Upper lobe of left lung (tissue), 6 donors: Measurements from ENCODE around the gene RPS6KA5. TPM values are rescaled to one million over a fixed set of nuclear protein-coding genes. Genes with fewer than 3 reads are reported as not detected.

ENCODE experiments used
- ATAC-seq, 2 donors: fragments of 200-7000 bp; cut with Tn5 transposase; one replicate each; pipeline ENCODE4 v1.9.1; 2022; ENCODE audit warnings: mild to moderate bottlenecking in 2 of 2, moderate library complexity in 2 of 2; ENCODE audit not compliant: low FRiP score in 2 of 2
- DNase-seq, 2 donors: peaks; one replicate each; pipeline ENCODE4 v3.0.0-alpha.2; 2019 to 2020
- H3K27ac ChIP-seq, 4 donors: fragments of 200-600 bp; sonication (generic); one replicate each; pipeline ENCODE4 v1.5.1; 2016 to 2019
- H3K27me3 ChIP-seq, 4 donors: fragments of 200-600 bp; sonication (generic); one replicate each; pipeline ENCODE4 v1.5.1; 2017 to 2019
- H3K36me3 ChIP-seq, 4 donors: fragments of 200-600 bp; sonication (generic); one replicate each; pipeline ENCODE4 v1.5.1; 2016 to 2019
- H3K4me1 ChIP-seq, 4 donors: fragments of 200-600 bp; sonication (generic); one replicate each; pipeline ENCODE4 v1.5.1; 2018 to 2019
- H3K4me3 ChIP-seq, 4 donors: fragments of 200-600 bp; sonication (generic); one replicate each; pipeline ENCODE4 v1.5.1; 2017 to 2019; ENCODE audit warnings: mild to moderate bottlenecking in 2 of 4, moderate library complexity in 1 of 4
- H3K9me3 ChIP-seq, 4 donors: fragments of 200-600 bp; sonication (generic); one replicate each; pipeline ENCODE4 v1.5.1; 2018 to 2019
- CTCF ChIP-seq, 6 experiments: fragments of 450-650 bp in 4 of 6; fragments of 200-600 bp in 2 of 6; sonication (generic) in 2 of 6; IDR thresholded peaks; one replicate each; pipeline ENCODE4 v1.5.1; 2016 to 2019; ENCODE audit warnings: antibody characterized with exemption in 6 of 6
- EP300 ChIP-seq, 4 donors: sonication (generic); formaldehyde crosslinking; IDR thresholded peaks; one replicate each; pipeline ENCODE4 v1.5.1; 2017; ENCODE audit warnings: antibody characterized with exemption in 4 of 4, control low read depth in 2 of 4
- POLR2A ChIP-seq, 4 donors: fragments of 450-650 bp; IDR thresholded peaks; one replicate each; pipeline ENCODE4 v1.5.1; 2016 to 2017; ENCODE audit warnings: antibody characterized with exemption in 4 of 4, mild to moderate bottlenecking in 2 of 4
- POLR2AphosphoS5 ChIP-seq, 2 donors: sonication (generic); formaldehyde crosslinking; IDR thresholded peaks; one replicate each; pipeline ENCODE4 v1.5.1; 2017; ENCODE audit warnings: antibody characterized with exemption in 2 of 2
- WGBS, 2 donors: methylation state at CpG; one replicate each; pipeline ENCODE4 v1.1.5; 2017 to 2018; 5-methylcytosine and 5-hydroxymethylcytosine counted together
- total RNA-seq, 6 donors: library from RNA; depleted of rRNA in 4 of 6; stranded (reverse); fragments of >200 nt in 4 of 6; gene quantifications; one replicate each; pipeline versions ENCODE4 v1.1.0 to v1.2.1, GENCODE V29; 2016 to 2021
- donor health status: DM: no; HTN: no; CAD: no; lungs with moderate emphysema.
- donor health status: DM: no; HTN: yes; CAD: no; lungs with severe emphysema.

Gene RPS6KA5
- total RNA-seq, 6 donors from 2014 or later, result 4.3 to 17.8 (median 10.2) TPM

GRCh38 chr14:90993792-90994191 is 66.6 kb downstream of the RPS6KA5 start:
- 93 to 96% methylated on average over 3 of the region's 3 CpGs for WGBS, 2 donors
- no peaks in the 10 kb centered on the region for H3K27me3 ChIP-seq
- no peaks in the 10 kb centered on the region for H3K4me1 ChIP-seq
- no peaks in the 10 kb centered on the region for H3K9me3 ChIP-seq
- ATAC-seq (no peak), DNase-seq (no peak)
- TF ChIP-seq CTCF (IDR thresholded peaks at IDR 0.05) (no peak), POLR2AphosphoS5 (IDR thresholded peaks at IDR 0.05) (no peak), EP300 (IDR thresholded peaks at IDR 0.05) (no peak), POLR2A (IDR thresholded peaks at IDR 0.05) (no peak)
- no peak overlapping the region for H3K27ac ChIP-seq
- no peaks in the 10 kb centered on the region for H3K36me3 ChIP-seq
- H3K4me3 ChIP-seq, result no peak overlapping the region

GRCh38 chr14:90991690-90992443 is 68.6 kb downstream of the RPS6KA5 start:
- Histone ChIP-seq H3K36me3 (no peaks in the 10 kb centered on the region), H3K4me1 (no peaks in the 10 kb centered on the region), H3K27ac (no peak overlapping the region), H3K4me3 (no peak overlapping the region), H3K9me3 (no peaks in the 10 kb centered on the region), H3K27me3 (no peaks in the 10 kb centered on the region)
- DNase-seq, result no peak
- no peak for ATAC-seq
- TF ChIP-seq EP300 (IDR thresholded peaks at IDR 0.05) (no peak), POLR2A (IDR thresholded peaks at IDR 0.05) (no peak), POLR2AphosphoS5 (IDR thresholded peaks at IDR 0.05) (no peak), CTCF (IDR thresholded peaks at IDR 0.05) (no peak)

GRCh38 chr14:90990141-90990540 is 70.3 kb downstream of the RPS6KA5 start:
- DNase-seq (no peak), ATAC-seq (no peak)
- TF ChIP-seq POLR2A (IDR thresholded peaks at IDR 0.05), result no peak
- no peak for TF ChIP-seq EP300 (IDR thresholded peaks at IDR 0.05)
- no peak for TF ChIP-seq CTCF (IDR thresholded peaks at IDR 0.05)
- TF ChIP-seq POLR2AphosphoS5 (IDR thresholded peaks at IDR 0.05), result no peak
- H3K36me3 ChIP-seq, result no peaks in the 10 kb centered on the region
- H3K27me3 ChIP-seq, result no peaks in the 10 kb centered on the region
- H3K9me3 ChIP-seq, result no peaks in the 10 kb centered on the region
- no peak overlapping the region for H3K27ac ChIP-seq
- WGBS, 2 donors, result 82 to 88% methylated on average over 3 of the region's 3 CpGs
- H3K4me1 ChIP-seq, result no peaks in the 10 kb centered on the region
- no peak overlapping the region for H3K4me3 ChIP-seq

- Histone ChIP-seq H3K27me3 (no peaks in the 10 kb centered on the region), H3K4me1 (no peaks in the 10 kb centered on the region), H3K9me3 (no peaks in the 10 kb centered on the region), H3K4me3 (no peak overlapping the region), H3K36me3 (no peaks in the 10 kb centered on the region), H3K27ac (no peak overlapping the region)
- ATAC-seq (no peak), DNase-seq (no peak)
- WGBS, 2 donors, result 84 to 90% methylated on average over 1 of the region's 1 CpG
- no peak for TF ChIP-seq POLR2A (IDR thresholded peaks at IDR 0.05)
- TF ChIP-seq CTCF (IDR thresholded peaks at IDR 0.05), result no peak
- no peak for TF ChIP-seq EP300 (IDR thresholded peaks at IDR 0.05)
- no peak for TF ChIP-seq POLR2AphosphoS5 (IDR thresholded peaks at IDR 0.05)
Observed at GRCh38 chr14:90987140-90987539, 73.3 kb downstream of the RPS6KA5 start.

GRCh38 chr14:90986510-90986909 is 73.9 kb downstream of the RPS6KA5 start:
- H3K36me3 ChIP-seq, result no peaks in the 10 kb centered on the region
- ATAC-seq, result no peak
- no peak for DNase-seq
- H3K9me3 ChIP-seq, result no peaks in the 10 kb centered on the region
- no peak for TF ChIP-seq CTCF (IDR thresholded peaks at IDR 0.05)
- TF ChIP-seq POLR2AphosphoS5 (IDR thresholded peaks at IDR 0.05), result no peak
- TF ChIP-seq POLR2A (IDR thresholded peaks at IDR 0.05), result no peak
- no peak for TF ChIP-seq EP300 (IDR thresholded peaks at IDR 0.05)
- H3K4me3 ChIP-seq, result no peak overlapping the region
- H3K27me3 ChIP-seq, result no peaks in the 10 kb centered on the region
- no peaks in the 10 kb centered on the region for H3K4me1 ChIP-seq
- WGBS, 2 donors, result 60 to 68% methylated on average over 1 of the region's 1 CpG
- H3K27ac ChIP-seq, result no peak overlapping the region
